Activated T-cell treated with anti-CD3 and anti-CD28 coated beads, Interleukin-2, amount 50 U/mL, for 24 hours (primary cell): ENCODE results near the gene HAP1.
"Not testable (repeated sequence)": the region's sequence is repeated elsewhere in the genome, so short reads cannot be mapped to it uniquely, and the experiment has no call there.

ENCODE experiments used
- DNase-seq: peaks from one replicate; pipeline ENCODE4 v3.0.0-alpha.2; 2020
- H3K27ac Mint-ChIP-seq: 2 replicates; pipeline ENCODE4 v1.8.0; 2020; ENCODE audit warnings: mild to moderate bottlenecking, mixed read lengths
- H3K27me3 Mint-ChIP-seq: 2 replicates; pipeline ENCODE4 v1.8.0; 2020; ENCODE audit warnings: mixed read lengths
- H3K36me3 Mint-ChIP-seq: 2 replicates; pipeline ENCODE4 v1.8.0; 2020; ENCODE audit warnings: low read depth, mixed read lengths
- H3K4me1 Mint-ChIP-seq: 2 replicates; pipeline ENCODE4 v1.8.0; 2020; ENCODE audit warnings: low read depth, mixed read lengths
- H3K4me3 Mint-ChIP-seq: 2 replicates; pipeline ENCODE4 v1.8.0; 2020; ENCODE audit warnings: mild to moderate bottlenecking, moderate library complexity, mixed read lengths
- H3K9me3 Mint-ChIP-seq: 2 replicates; pipeline ENCODE4 v1.8.0; 2020; ENCODE audit warnings: mixed read lengths

Gene HAP1, protein sequence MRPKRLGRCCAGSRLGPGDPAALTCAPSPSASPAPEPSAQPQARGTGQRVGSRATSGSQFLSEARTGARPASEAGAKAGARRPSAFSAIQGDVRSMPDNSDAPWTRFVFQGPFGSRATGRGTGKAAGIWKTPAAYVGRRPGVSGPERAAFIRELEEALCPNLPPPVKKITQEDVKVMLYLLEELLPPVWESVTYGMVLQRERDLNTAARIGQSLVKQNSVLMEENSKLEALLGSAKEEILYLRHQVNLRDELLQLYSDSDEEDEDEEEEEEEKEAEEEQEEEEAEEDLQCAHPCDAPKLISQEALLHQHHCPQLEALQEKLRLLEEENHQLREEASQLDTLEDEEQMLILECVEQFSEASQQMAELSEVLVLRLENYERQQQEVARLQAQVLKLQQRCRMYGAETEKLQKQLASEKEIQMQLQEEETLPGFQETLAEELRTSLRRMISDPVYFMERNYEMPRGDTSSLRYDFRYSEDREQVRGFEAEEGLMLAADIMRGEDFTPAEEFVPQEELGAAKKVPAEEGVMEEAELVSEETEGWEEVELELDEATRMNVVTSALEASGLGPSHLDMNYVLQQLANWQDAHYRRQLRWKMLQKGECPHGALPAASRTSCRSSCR

DNA sequence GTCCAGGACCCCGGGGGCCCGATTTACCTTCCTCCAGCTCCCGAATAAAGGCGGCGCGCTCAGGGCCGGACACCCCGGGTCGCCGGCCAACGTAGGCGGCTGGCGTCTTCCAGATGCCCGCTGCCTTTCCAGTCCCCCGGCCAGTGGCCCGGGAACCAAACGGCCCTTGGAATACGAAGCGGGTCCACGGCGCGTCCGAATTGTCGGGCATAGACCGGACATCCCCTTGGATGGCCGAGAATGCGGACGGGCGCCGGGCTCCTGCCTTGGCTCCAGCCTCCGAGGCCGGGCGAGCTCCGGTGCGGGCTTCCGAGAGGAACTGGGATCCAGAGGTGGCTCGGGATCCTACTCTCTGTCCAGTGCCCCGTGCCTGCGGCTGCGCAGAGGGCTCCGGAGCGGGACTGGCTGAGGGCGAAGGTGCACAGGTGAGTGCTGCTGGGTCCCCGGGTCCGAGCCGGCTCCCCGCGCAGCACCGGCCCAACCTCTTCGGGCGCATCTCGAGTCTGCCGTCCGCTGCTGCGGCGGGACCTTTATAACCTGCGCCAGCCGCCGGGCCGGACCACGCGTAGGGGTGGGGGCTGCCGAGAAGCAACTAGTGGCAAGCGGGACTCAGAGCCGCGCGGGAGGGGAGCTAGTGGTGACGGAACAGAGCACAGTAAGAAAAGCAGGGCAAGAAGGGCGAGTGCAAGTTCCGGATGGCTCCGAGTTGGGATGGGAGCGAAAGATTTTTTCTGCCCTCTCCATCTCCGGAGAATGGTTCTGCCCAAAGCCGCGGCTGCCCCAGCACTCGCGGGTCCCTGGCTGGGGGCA is at the start of gene HAP1:
Gene HAP1 (minus strand): TSS at position 505 of the 810 bp plus-strand sequence. CDS start 9 bp downstream, at position 496.
- H3K36me3 Mint-ChIP-seq = no peaks in the 10 kb centered on the region
- peak; percentile 46 for DNase-seq
- H3K27ac Mint-ChIP-seq = no peak within 1 kb of the TSS

DNA sequence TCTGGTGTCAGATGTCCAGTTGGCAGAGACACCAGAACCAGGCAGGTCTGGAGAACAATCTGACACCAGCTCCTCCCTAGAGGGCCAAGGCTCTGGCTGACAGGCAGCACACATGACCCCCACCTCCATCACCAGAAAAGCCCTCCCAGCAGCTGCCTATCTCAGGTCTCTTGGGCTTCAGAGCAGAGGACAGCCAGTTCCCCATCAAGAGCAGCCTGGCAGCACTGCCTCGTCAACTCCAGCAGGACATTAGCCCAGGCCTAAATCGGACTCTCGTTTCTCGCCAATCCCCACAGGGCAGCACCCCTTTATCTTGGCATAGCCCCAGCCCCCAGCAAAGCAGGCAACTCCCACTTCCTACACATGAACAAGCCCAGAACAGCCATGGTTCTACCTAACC is 47.7 kb upstream of the HAP1 start:
- H3K36me3 Mint-ChIP-seq = no peaks in the 10 kb centered on the region
- H3K4me3 Mint-ChIP-seq = no peak overlapping the region
- peaks cover 17% of the 10 kb centered on the region for H3K4me1 Mint-ChIP-seq
- no peaks in the 10 kb centered on the region for H3K9me3 Mint-ChIP-seq
- peaks cover 32% of the 10 kb centered on the region for H3K27me3 Mint-ChIP-seq
- H3K27ac Mint-ChIP-seq = no peak overlapping the region
- no peak for DNase-seq

More for the DNA sequence above, at the start of gene HAP1:
- Mint-ChIP-seq H3K9me3 (no peaks in the 10 kb centered on the region), H3K27me3 (peaks cover 63% of the 10 kb centered on the region), H3K4me3 (peak within 1 kb of the TSS; percentile 33), H3K4me1 (peaks cover 6% of the 10 kb centered on the region)

- Mint-ChIP-seq H3K4me1 (peaks cover 13% of the 10 kb centered on the region), H3K36me3 (no peaks in the 10 kb centered on the region), H3K27me3 (peaks cover 28% of the 10 kb centered on the region), H3K9me3 (no peaks in the 10 kb centered on the region), H3K4me3 (no peak overlapping the region), H3K27ac (no peak overlapping the region)
- no peak for DNase-seq
Observed at GRCh38 chr17:41781404-41782110, 47.1 kb upstream of the HAP1 start.

- H3K27me3 Mint-ChIP-seq = peaks cover 23% of the 10 kb centered on the region
- peaks cover 6% of the 10 kb centered on the region for H3K4me1 Mint-ChIP-seq
- H3K9me3 Mint-ChIP-seq = no peaks in the 10 kb centered on the region
- no peak for DNase-seq
- H3K36me3 Mint-ChIP-seq = no peaks in the 10 kb centered on the region
- H3K27ac Mint-ChIP-seq = no peak overlapping the region
- no peak overlapping the region for H3K4me3 Mint-ChIP-seq
Observed at GRCh38 chr17:41779954-41780353, 45.5 kb upstream of the HAP1 start.

- H3K4me1 Mint-ChIP-seq = no peaks in the 10 kb centered on the region
- DNase-seq = no peak
- no peak overlapping the region for H3K27ac Mint-ChIP-seq
- no peaks in the 10 kb centered on the region for H3K9me3 Mint-ChIP-seq
- H3K36me3 Mint-ChIP-seq = no peaks in the 10 kb centered on the region
- no peak overlapping the region for H3K4me3 Mint-ChIP-seq
- peaks cover 11% of the 10 kb centered on the region for H3K27me3 Mint-ChIP-seq
Observed at GRCh38 chr17:41777574-41778188, 43.2 kb upstream of the HAP1 start.

- no peak overlapping the region for H3K4me3 Mint-ChIP-seq
- no peaks in the 10 kb centered on the region for H3K9me3 Mint-ChIP-seq
- H3K27ac Mint-ChIP-seq = no peak overlapping the region
- peaks cover 6% of the 10 kb centered on the region for H3K27me3 Mint-ChIP-seq
- DNase-seq = no peak
- H3K36me3 Mint-ChIP-seq = no peaks in the 10 kb centered on the region
- no peaks in the 10 kb centered on the region for H3K4me1 Mint-ChIP-seq
Observed at GRCh38 chr17:41777157-41777573, 42.7 kb upstream of the HAP1 start.

DNA sequence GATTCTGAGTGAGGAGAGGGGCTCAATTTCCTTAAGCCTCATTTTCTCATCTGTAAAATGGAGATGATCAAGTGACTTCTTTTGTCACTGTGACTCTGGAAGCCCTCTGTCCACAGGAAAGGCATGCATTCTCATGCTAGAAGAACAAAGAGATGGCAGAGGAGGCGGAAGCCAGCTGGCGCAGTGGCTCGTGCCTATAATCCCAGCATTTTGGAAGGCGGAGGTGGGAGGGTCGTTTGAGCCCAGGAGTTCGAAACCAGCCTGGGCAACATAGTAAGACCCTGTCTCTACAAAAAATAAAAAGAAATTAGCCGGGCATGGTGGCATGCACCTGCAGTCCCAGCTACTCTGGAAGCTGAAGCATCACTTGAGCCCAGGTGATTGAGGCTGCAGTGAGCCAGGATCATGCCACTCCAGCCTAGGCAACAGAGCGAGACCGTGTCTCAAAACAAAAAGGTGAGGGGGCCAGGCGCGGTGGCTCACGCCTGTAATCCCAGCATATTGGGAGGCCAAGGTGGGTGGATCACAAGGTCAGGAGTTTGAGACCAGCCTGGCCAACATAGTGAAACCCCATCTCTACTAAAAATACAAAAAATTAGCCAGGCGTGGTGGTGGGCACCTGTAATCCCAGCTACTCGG is 41.9 kb upstream of the HAP1 start:
- DNase-seq, H3K9me3 Mint-ChIP-seq, H3K27ac Mint-ChIP-seq, H3K4me1 Mint-ChIP-seq, H3K27me3 Mint-ChIP-seq, H3K4me3 Mint-ChIP-seq, H3K36me3 Mint-ChIP-seq: not testable (repeated sequence)

GRCh38 chr17:41775394-41776226 is 41.2 kb upstream of the HAP1 start:
- no peak for DNase-seq
- no peaks in the 10 kb centered on the region for H3K4me1 Mint-ChIP-seq
- H3K27me3 Mint-ChIP-seq = no peaks in the 10 kb centered on the region
- H3K36me3 Mint-ChIP-seq = no peaks in the 10 kb centered on the region
- H3K9me3 Mint-ChIP-seq = no peaks in the 10 kb centered on the region
- no peak overlapping the region for H3K4me3 Mint-ChIP-seq
- H3K27ac Mint-ChIP-seq = no peak overlapping the region

DNA sequence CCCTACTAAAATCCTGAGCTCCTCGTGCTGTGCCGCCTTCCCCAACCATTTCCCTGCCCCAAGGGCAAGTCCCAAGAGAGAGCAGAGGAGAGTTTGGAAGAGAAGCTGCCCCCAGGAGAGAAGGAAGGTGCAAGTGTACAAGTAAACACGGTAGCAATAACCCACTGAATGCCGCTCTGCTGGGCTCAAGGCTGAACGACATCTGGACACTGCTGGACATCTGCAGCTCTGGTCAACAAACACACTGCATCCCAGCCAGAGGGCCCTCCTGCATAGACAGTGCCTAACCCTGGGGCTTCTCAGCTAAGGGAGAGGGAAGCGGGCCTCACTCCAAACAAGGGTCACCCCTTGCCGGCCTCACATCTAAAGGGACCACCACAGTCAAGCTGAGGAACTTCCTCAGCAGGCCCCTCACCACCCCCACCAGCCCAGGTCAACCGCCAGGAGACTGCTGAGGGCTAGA is 39.3 kb upstream of the HAP1 start:
- no peaks in the 10 kb centered on the region for H3K36me3 Mint-ChIP-seq
- no peak overlapping the region for H3K4me3 Mint-ChIP-seq
- H3K27ac Mint-ChIP-seq = no peak overlapping the region
- no peak for DNase-seq
- no peaks in the 10 kb centered on the region for H3K27me3 Mint-ChIP-seq
- H3K9me3 Mint-ChIP-seq = no peaks in the 10 kb centered on the region
- H3K4me1 Mint-ChIP-seq = no peaks in the 10 kb centered on the region

DNA sequence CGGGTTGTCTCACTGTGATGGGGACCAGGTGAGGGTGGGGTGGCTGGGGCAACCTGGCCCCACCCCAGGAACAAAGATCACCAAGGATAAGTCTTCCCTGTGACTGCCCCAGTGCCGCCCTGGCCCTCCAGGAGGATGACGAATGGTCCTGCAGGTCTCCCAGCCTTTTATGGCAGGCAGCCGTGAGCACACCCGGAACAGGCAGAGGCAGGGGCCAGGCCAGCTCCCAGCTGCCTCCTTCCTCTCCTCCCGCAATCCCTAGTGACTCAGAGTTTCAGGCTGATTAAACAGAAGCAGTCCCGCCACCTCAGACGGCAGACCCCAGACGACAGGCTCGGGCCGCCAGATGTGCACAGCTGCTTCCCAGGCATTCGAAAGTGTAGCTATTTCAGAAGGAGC is 38.7 kb upstream of the HAP1 start:
- Mint-ChIP-seq H3K27me3 (no peaks in the 10 kb centered on the region), H3K27ac (no peak overlapping the region)
- no peak for DNase-seq

DNA sequence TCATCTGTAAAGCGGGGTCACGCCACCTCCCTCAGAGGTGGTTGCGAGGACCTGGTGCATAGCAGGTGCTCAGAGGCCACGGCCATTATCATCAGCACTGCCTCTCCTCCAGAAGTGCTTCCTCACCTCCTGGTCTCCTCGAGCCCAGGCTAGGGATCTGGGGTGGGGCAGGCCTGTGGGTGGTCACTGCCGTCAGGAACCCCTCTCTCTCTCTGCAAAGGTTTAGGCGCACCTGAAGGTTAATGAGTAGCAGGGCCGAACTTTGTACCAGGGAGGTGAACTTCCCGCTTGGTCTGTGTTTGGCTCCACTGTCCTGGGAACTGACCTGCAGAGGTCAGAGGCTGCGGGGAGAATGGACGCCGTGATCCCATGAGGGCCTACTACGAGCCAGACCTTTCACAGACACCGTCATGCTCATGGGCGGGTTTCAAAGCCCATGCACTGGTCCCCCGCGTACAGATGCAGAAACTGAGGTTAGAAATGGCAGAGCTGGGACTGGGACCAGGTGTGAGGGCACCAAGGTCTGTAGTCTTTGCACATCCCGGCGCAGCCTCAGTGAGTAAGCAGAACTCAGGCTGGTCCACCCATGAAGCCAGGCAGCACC is 38.2 kb upstream of the HAP1 start:
- H3K27ac Mint-ChIP-seq = no peak overlapping the region
- H3K9me3 Mint-ChIP-seq = no peaks in the 10 kb centered on the region
- no peak overlapping the region for H3K4me3 Mint-ChIP-seq
- no peaks in the 10 kb centered on the region for H3K27me3 Mint-ChIP-seq
- H3K36me3 Mint-ChIP-seq = no peaks in the 10 kb centered on the region
- no peak for DNase-seq
- H3K4me1 Mint-ChIP-seq = no peaks in the 10 kb centered on the region

More for the DNA sequence above, 38.7 kb upstream of the HAP1 start:
- Mint-ChIP-seq H3K9me3 (no peaks in the 10 kb centered on the region), H3K4me3 (no peak overlapping the region), H3K36me3 (no peaks in the 10 kb centered on the region), H3K4me1 (no peaks in the 10 kb centered on the region)

- Mint-ChIP-seq H3K36me3 (no peaks in the 10 kb centered on the region), H3K27ac (no peak overlapping the region), H3K27me3 (no peaks in the 10 kb centered on the region), H3K9me3 (no peaks in the 10 kb centered on the region), H3K4me3 (no peak overlapping the region), H3K4me1 (no peaks in the 10 kb centered on the region)
- DNase-seq = no peak
Observed at GRCh38 chr17:41772218-41772585, 37.8 kb upstream of the HAP1 start.
